GM23338 (cell line): ENCODE results near the gene CH25H.

Experiments used
- EZH2 ChIP-seq: fragments of 200-600 bp; sonication (generic); IDR thresholded peaks from one replicate; pipeline ENCODE4 v1.8.0; 2017; ENCODE audit warnings: antibody characterized with exemption, mild to moderate bottlenecking, low read depth; ENCODE audit not compliant: unreplicated experiment
- POLR2AphosphoS5 ChIP-seq: IDR thresholded peaks from 2 replicates; pipeline ENCODE4 v1.6.1; 2016; ENCODE audit warnings: antibody characterized with exemption, low read depth

DNA sequence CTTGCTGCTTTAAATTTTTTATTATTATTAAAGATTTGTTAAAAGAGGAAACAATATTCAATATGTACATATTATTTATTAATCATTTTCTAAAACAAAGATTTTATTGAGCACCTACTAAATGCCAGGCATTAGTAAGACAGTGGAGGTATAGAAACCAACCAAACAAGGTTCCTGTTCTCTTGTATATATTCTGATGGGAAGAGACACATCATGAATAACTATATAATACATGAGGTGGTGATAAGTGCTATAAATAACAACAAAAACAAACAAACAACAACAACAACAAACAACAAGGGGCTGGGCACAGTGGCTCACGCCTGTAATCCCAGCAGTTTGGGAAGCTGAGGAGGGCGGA, 45.1 kb upstream of the CH25H start:
- TF ChIP-seq EZH2 (no peak), POLR2AphosphoS5 (no peak)
